HepG2 (cell line): Measurements from ENCODE around the gene PDK2. TPM values are rescaled to one million over a fixed set of nuclear protein-coding genes. Genes with fewer than 3 reads are reported as not detected.

Source experiments
- AHR ChIP-seq: IDR thresholded peaks from 2 replicates; pipeline ENCODE4 v1.6.1; 2018; ENCODE audit warnings: missing genetic modification reagents, missing compliant biosample characterization
- ATF7-NPFF ChIP-seq: sonication (generic); formaldehyde crosslinking; IDR thresholded peaks from 2 replicates; pipeline ENCODE4 v1.8.1; 2023; ENCODE audit warnings: mild to moderate bottlenecking, low read depth, missing genetic modification reagents, moderate library complexity
- BRD4 ChIP-seq: sonication (generic); formaldehyde crosslinking; IDR thresholded peaks from 2 replicates; pipeline ENCODE4 v1.4.0; 2020; ENCODE audit warnings: missing genetic modification reagents
- DNMT1 ChIP-seq: sonication (generic); formaldehyde crosslinking; IDR thresholded peaks from 2 replicates; pipeline ENCODE4 v1.5.1; 2020; ENCODE audit warnings: mild to moderate bottlenecking, missing genetic modification reagents
- ETV5 ChIP-seq: IDR thresholded peaks from 2 replicates; pipeline ENCODE4 v1.6.1; 2018; ENCODE audit warnings: missing biosample characterization, missing genetic modification reagents, inconsistent platforms, borderline replicate concordance
- FOSL2 ChIP-seq: sonication (generic); formaldehyde crosslinking; IDR thresholded peaks from 2 replicates; pipeline ENCODE4 v1.4.0; 2020; ENCODE audit warnings: missing genetic modification reagents
- HOXA3 ChIP-seq: sonication (generic); formaldehyde crosslinking; IDR thresholded peaks from 2 replicates; pipeline ENCODE4 v1.5.0; 2020; ENCODE audit warnings: missing genetic modification reagents
- JUN ChIP-seq: sonication (generic); formaldehyde crosslinking; IDR thresholded peaks from 2 replicates; pipeline ENCODE4 v1.4.0; 2020; ENCODE audit warnings: mild to moderate bottlenecking, missing genetic modification reagents
- KDM3A ChIP-seq: IDR thresholded peaks from 2 replicates; pipeline ENCODE4 v1.6.1; 2018; ENCODE audit warnings: low read depth, missing compliant biosample characterization
- KLF11 ChIP-seq: IDR thresholded peaks from 2 replicates; pipeline ENCODE4 v1.6.1; 2016; ENCODE audit warnings: missing compliant biosample characterization
- MXD4 ChIP-seq: IDR thresholded peaks from 2 replicates; pipeline ENCODE4 v1.6.1; 2016; ENCODE audit warnings: mild to moderate bottlenecking, missing biosample characterization, missing genetic modification reagents
- NFE2L2 ChIP-seq: fragments of 150-350 bp; IDR thresholded peaks from 2 replicates; pipeline ENCODE4 v1.6.1; 2014; ENCODE audit warnings: low read length
- NFYB ChIP-seq: sonication (generic); formaldehyde crosslinking; IDR thresholded peaks from 2 replicates; pipeline ENCODE4 v1.4.0; 2020; ENCODE audit warnings: missing genetic modification reagents
- NKX3-1 ChIP-seq: sonication (generic); formaldehyde crosslinking; IDR thresholded peaks from 2 replicates; pipeline ENCODE4 v1.5.0; 2020; ENCODE audit warnings: missing genetic modification reagents
- NONO ChIP-seq, 2 experiments: fragments of 450-650 bp in 1 of 2; sonication (generic) in 1 of 2; formaldehyde crosslinking in 1 of 2; IDR thresholded peaks in 1 of 2; conservative IDR thresholded peaks in 1 of 2; 2 replicates each; pipeline versions ENCODE4 v1.6.1 to v1.8.0; 2017 to 2022; ENCODE audit warnings: mild to moderate bottlenecking in 1 of 2, missing genetic modification reagents in 1 of 2, moderate library complexity in 1 of 2
- PCBP1 ChIP-seq: fragments of 200-400 bp; formaldehyde crosslinking; IDR thresholded peaks from 2 replicates; pipeline ENCODE4 v1.6.1; 2017; ENCODE audit warnings: mild to moderate bottlenecking, low read depth, low read length, borderline replicate concordance
- SAP130 ChIP-seq: IDR thresholded peaks from 2 replicates; pipeline ENCODE4 v1.6.1; 2016; ENCODE audit warnings: low read depth
- SMARCE1 ChIP-seq: fragments of 450-650 bp; IDR thresholded peaks from 2 replicates; pipeline ENCODE4 v1.6.1; 2017; ENCODE audit warnings: borderline replicate concordance
- SMC3 ChIP-seq: IDR thresholded peaks from 2 replicates; pipeline ENCODE4 v1.6.1; 2011; ENCODE audit warnings: low read length, improper control_type of control experiment
- ZBTB3 ChIP-seq: sonication (generic); formaldehyde crosslinking; IDR thresholded peaks from 2 replicates; pipeline ENCODE4 v1.4.0; 2020; ENCODE audit warnings: low read depth, mild to moderate bottlenecking, moderate library complexity, missing genetic modification reagents, borderline replicate concordance
- ZBTB7A ChIP-seq: sonication (generic); formaldehyde crosslinking; IDR thresholded peaks from 2 replicates; pipeline ENCODE4 v1.8.0; 2022; ENCODE audit warnings: mild to moderate bottlenecking, missing genetic modification reagents
- ZEB1 ChIP-seq: IDR thresholded peaks from 2 replicates; pipeline ENCODE4 v1.6.1; 2012; ENCODE audit warnings: mild to moderate bottlenecking, low read depth, inconsistent platforms; ENCODE audit not compliant: insufficient replicate concordance
- ZMYM4 ChIP-seq: sonication (generic); formaldehyde crosslinking; IDR thresholded peaks from 2 replicates; pipeline ENCODE4 v1.8.1; 2023; ENCODE audit warnings: mild to moderate bottlenecking, missing genetic modification reagents
- ZNF34 ChIP-seq: sonication (generic); formaldehyde crosslinking; IDR thresholded peaks from 2 replicates; pipeline ENCODE4 v1.4.0; 2020; ENCODE audit warnings: mild to moderate bottlenecking, missing genetic modification reagents, borderline replicate concordance
- ZNF430 ChIP-seq: sonication (generic); formaldehyde crosslinking; IDR thresholded peaks from 2 replicates; pipeline ENCODE4 v1.9.0; 2021; ENCODE audit warnings: mild to moderate bottlenecking, missing genetic modification reagents
- ZNF501 ChIP-seq: sonication (generic); formaldehyde crosslinking; IDR thresholded peaks from 2 replicates; pipeline ENCODE4 v1.5.1; 2020; ENCODE audit warnings: mild to moderate bottlenecking, moderate library complexity, missing genetic modification reagents
- ZNF597 ChIP-seq: sonication (generic); formaldehyde crosslinking; IDR thresholded peaks from 2 replicates; pipeline ENCODE4 v1.5.0; 2020; ENCODE audit warnings: missing genetic modification reagents
- ZNF674 ChIP-seq: sonication (generic); formaldehyde crosslinking; IDR thresholded peaks from 2 replicates; pipeline ENCODE4 v1.5.0; 2020; ENCODE audit warnings: low read depth, mild to moderate bottlenecking, missing genetic modification reagents
- ZNF737 ChIP-seq: sonication (generic); formaldehyde crosslinking; IDR thresholded peaks from 2 replicates; pipeline ENCODE4 v1.5.0; 2020; ENCODE audit warnings: missing genetic modification reagents, mild to moderate bottlenecking, borderline replicate concordance
- ZNF772 ChIP-seq: sonication (generic); formaldehyde crosslinking; IDR thresholded peaks from 2 replicates; pipeline ENCODE4 v1.5.0; 2020; ENCODE audit warnings: mild to moderate bottlenecking, missing genetic modification reagents
- polyA plus RNA-seq, 8 experiments: library from polyadenylated mRNA; depleted of rRNA in 3 of 8; stranded (reverse) in 7 of 8; unstranded in 1 of 8; fragments of >200 nt; fragmentation: Illumina TruSeq in 4 of 8; extraction: Trizol in 4 of 8; gene quantifications; 2 replicates each; pipeline versions ENCODE4 v1.2.1 to v1.2.3, GENCODE V29; 2011 to 2016; ENCODE audit warnings: low read depth in 4 of 8, missing spikeins in 1 of 8, mixed read lengths in 1 of 8; ENCODE audit not compliant: insufficient read depth in 1 of 8
- total RNA-seq, 5 experiments: library from RNA; depleted of rRNA; stranded (reverse); fragments of >200 nt; fragmentation: Illumina TruSeq; extraction: Trizol; gene quantifications; 2 replicates each; pipeline ENCODE4 v1.2.3, GENCODE V29; 2016; ENCODE audit warnings: low read depth in 1 of 5
- TF ChIP-seq, protein P1 (sequence below), 2 experiments: fragments of 450-650 bp in 1 of 2; sonication (generic) in 1 of 2; formaldehyde crosslinking; IDR thresholded peaks; 2 replicates each; pipeline versions ENCODE4 v1.5.0 to v1.8.0; 2020 to 2022; ENCODE audit warnings: mild to moderate bottlenecking in 1 of 2, missing genetic modification reagents in 1 of 2
- TF ChIP-seq, protein P2 (sequence below): sonication (generic); formaldehyde crosslinking; IDR thresholded peaks from 2 replicates; pipeline ENCODE4 v1.4.0; 2020; ENCODE audit warnings: missing genetic modification reagents

PDK2 gene
- total and polyA plus RNA-seq, 2 of the 13 experiments (the other 11 are each of a cell fraction or from before 2014, with no cell fraction given): 18.5 to 59.7 TPM

DNA sequence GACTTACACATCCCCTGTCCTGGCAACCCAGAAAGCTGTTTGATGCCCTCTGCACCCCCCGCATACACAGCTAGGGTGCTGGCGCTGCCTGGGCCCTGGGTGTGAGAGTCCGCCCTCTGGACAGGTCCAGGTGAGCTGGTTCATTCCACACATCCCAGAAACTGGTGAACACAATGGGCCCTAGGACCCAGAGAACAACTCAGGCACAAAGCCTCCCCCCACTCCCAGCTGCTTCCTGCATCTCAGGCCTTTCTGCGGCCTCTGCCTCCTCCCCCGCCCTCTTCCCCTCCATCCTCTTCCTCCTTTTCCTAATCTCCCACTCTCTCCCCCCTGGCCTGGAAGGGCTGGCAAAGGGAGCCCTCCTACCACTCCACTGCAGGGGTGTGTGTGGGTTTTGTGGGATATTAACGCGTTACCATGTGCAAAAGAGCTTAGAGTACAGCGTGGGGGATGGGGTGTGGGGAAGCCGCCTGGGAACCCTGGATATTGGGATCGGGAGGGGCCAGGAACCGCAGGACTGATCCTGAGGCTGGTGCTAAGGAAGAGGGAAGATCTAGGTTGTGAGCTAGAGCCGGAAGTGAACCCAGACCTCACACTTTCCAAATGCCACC, 56.9 kb downstream of the PDK2 start (continued):
- TF ChIP-seq ZNF597 (CRISPR knock-in tag): no peak
- TF ChIP-seq NFYB (CRISPR knock-in tag): no peak
- TF ChIP-seq, protein P1, sequence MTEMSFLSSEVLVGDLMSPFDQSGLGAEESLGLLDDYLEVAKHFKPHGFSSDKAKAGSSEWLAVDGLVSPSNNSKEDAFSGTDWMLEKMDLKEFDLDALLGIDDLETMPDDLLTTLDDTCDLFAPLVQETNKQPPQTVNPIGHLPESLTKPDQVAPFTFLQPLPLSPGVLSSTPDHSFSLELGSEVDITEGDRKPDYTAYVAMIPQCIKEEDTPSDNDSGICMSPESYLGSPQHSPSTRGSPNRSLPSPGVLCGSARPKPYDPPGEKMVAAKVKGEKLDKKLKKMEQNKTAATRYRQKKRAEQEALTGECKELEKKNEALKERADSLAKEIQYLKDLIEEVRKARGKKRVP (CRISPR knock-in tag; IDR thresholded peaks at IDR 0.05): no peak
- peak; percentile 61 for TF ChIP-seq ZEB1
- peak; percentile 42; the same call in 1 of the 2 replicates for TF ChIP-seq FOSL2 (CRISPR knock-in tag)
- no peak for TF ChIP-seq ATF7-NPFF (CRISPR knock-in tag)
- TF ChIP-seq ETV5 (CRISPR knock-in tag): peak; percentile 85
- TF ChIP-seq ZNF430 (CRISPR knock-in tag): peak; percentile 63; the same call in 1 of the 2 replicates
- TF ChIP-seq NKX3-1: no peak
- TF ChIP-seq ZNF674 (CRISPR knock-in tag): no peak
- TF ChIP-seq ZNF501 (CRISPR knock-in tag): peak; percentile 82; the same call in 1 of the 2 replicates
- TF ChIP-seq MXD4: peak; percentile 25
- no peak for TF ChIP-seq ZNF737 (CRISPR knock-in tag)
- peak; percentile 93 for TF ChIP-seq SAP130 (CRISPR knock-in tag)
- peak; percentile 59; the same call in 1 of the 2 replicates for TF ChIP-seq ZNF772
- no peak for TF ChIP-seq DNMT1 (CRISPR knock-in tag)
- TF ChIP-seq, protein P2, sequence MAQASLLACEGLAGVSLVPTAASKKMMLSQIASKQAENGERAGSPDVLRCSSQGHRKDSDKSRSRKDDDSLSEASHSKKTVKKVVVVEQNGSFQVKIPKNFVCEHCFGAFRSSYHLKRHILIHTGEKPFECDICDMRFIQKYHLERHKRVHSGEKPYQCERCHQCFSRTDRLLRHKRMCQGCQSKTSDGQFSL (CRISPR knock-in tag): peak; percentile 98
- TF ChIP-seq JUN (CRISPR knock-in tag): no peak
- TF ChIP-seq ZMYM4 (CRISPR knock-in tag): peak; percentile 91
- no peak for TF ChIP-seq KLF11
- TF ChIP-seq PCBP1: peak; percentile 98
- TF ChIP-seq ZBTB7A (CRISPR knock-in tag): no peak
- TF ChIP-seq BRD4 (CRISPR knock-in tag): 0 out of 2 replicates have a peak, but pooled peaks have one; percentile 16
- no peak for TF ChIP-seq SMC3
- no peak for TF ChIP-seq NFE2L2
- TF ChIP-seq AHR: no peak
- TF ChIP-seq ZBTB3: no peak
- no peak for TF ChIP-seq ZNF34 (CRISPR knock-in tag)
- TF ChIP-seq KDM3A (CRISPR knock-in tag): 0 out of 2 replicates have a peak, but pooled peaks have one; percentile 29
- peak; percentile 63; the same call in 1 of the 2 replicates for TF ChIP-seq HOXA3
- no peak for TF ChIP-seq NONO (IDR thresholded peaks at IDR 0.05)
- no peak for TF ChIP-seq NONO (CRISPR knock-in tag; conservative IDR thresholded peaks at IDR 0.05)
- TF ChIP-seq SMARCE1: no peak
